ENCODE data around the gene EVPL.
"Not testable (repeated sequence)": the region's sequence is repeated elsewhere in the genome, so short reads cannot be mapped to it uniquely, and the experiment has no call there.

The EVPL gene

GRCh38 chr17:75970626-75971025, 56.5 kb downstream of the EVPL start:
- ChIA-PET CTCF (interaction anchor here (1.1 kb wide), 1 partner anchor 29 kb away, joined by 4 read pairs; no protein-coding TSS in a partner anchor), POLR2A (no interaction called here)
- no peak for TF ChIP-seq CTCF (IDR thresholded peaks at IDR 0.05; ENCODE audit: control extremely low read depth, extremely low read depth, low read depth, missing control alignments)
- no peak for DNase-seq (ENCODE audit: extremely low spot score)

DNA sequence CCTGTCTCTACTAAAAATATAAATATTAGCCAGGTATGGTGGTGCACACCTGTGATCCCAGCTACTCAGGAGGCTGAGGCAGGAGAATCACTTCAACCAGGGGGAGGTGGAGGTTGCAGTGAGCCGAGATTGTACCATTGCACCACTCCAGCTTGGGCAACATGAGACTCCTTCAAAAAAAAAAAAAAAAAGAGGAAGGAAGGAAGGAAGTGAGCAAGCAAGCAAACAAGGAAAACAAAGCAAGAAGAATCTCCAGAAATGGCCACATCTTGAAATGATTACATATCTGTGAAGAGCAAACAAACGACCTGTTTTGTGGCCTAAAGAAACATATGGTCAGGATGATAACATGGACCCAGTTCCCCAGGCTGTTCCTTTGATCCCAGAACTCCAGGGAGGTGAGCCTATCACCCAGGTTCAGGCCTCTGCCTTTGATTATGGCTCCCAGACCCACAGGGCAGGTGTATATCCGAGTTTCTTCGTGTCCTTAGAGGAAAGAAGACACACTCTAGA, 57.0 kb downstream of the EVPL start:
- POLR2A ChIA-PET, result no interaction called here

GRCh38 chr17:75969044-75969443, 58.1 kb downstream of the EVPL start:
- CTCF ChIA-PET; DNase-seq (ENCODE audit: extremely low spot score); POLR2A ChIA-PET: not testable (repeated sequence)

More for the DNA sequence above, 57.0 kb downstream of the EVPL start:
- TF ChIP-seq CTCF (IDR thresholded peaks at IDR 0.05; ENCODE audit: control extremely low read depth, extremely low read depth, low read depth, missing control alignments), result no peak
- CTCF ChIA-PET, result interaction anchor here (1.1 kb wide), 1 partner anchor 30 kb away, joined by 4 read pairs; no protein-coding TSS in a partner anchor
- no peak for DNase-seq (ENCODE audit: extremely low spot score)

- no peak for DNase-seq (ENCODE audit: extremely low spot score)
- POLR2A ChIA-PET, result no interaction called here
- no peak for TF ChIP-seq CTCF (IDR thresholded peaks at IDR 0.05; ENCODE audit: control extremely low read depth, extremely low read depth, low read depth, missing control alignments)
- CTCF ChIA-PET, result interaction anchor here (1.3 to 1.4 kb wide), 3 partner anchors 35 to 69 kb away, joined by 3 read pairs; partner anchors contain the start of gene TRIM65
Observed at GRCh38 chr17:75965468-75965867, 61.6 kb downstream of the EVPL start.

- POLR2A ChIA-PET, result interaction anchor here (0.9 kb wide), 1 partner anchor 177 kb away, joined by 8 read pairs; no protein-coding TSS in a partner anchor
Observed at GRCh38 chr17:75959839-75960511, 67.1 kb downstream of the EVPL start.

GRCh38 chr17:75959051-75959838, 67.9 kb downstream of the EVPL start:
- no peak for TF ChIP-seq CTCF (IDR thresholded peaks at IDR 0.05; ENCODE audit: control extremely low read depth, extremely low read depth, low read depth, missing control alignments)
- DNase-seq (ENCODE audit: extremely low spot score), result no peak
- POLR2A ChIA-PET, result no interaction called here
- CTCF ChIA-PET, result interaction anchor here (1.0 to 1.4 kb wide), 2 partner anchors 41 to 54 kb away, joined by 3 to 4 read pairs; no protein-coding TSS in a partner anchor

More at GRCh38 chr17:75959839-75960511, 67.1 kb downstream of the EVPL start:
- DNase-seq (ENCODE audit: extremely low spot score), result no peak
- CTCF ChIA-PET, result interaction anchor here (1.0 to 1.4 kb wide), 4 partner anchors 10 to 55 kb away, joined by 3 to 4 read pairs (median 4); no protein-coding TSS in a partner anchor
- TF ChIP-seq CTCF (IDR thresholded peaks at IDR 0.05; ENCODE audit: control extremely low read depth, extremely low read depth, low read depth, missing control alignments), result no peak
